OCI-LY1 (cell line): ENCODE results near the gene OSCAR.

Source experiments
- EZH2 ChIP-seq: fragments of 200-600 bp; sonication (generic), shearing (Covaris generic); IDR thresholded peaks from 2 replicates; pipeline ENCODE4 v1.8.0; 2017; ENCODE audit warnings: borderline replicate concordance, mixed run types, mild to moderate bottlenecking, antibody characterized with exemption, low read length, moderate library complexity, mixed read lengths
- TF ChIP-seq, protein P1 (sequence below): fragments of 200-600 bp; sonication (generic), shearing (Covaris generic); IDR thresholded peaks from 2 replicates; pipeline ENCODE4 v1.5.1; 2017; ENCODE audit warnings: mild to moderate bottlenecking, antibody characterized with exemption, low read length, moderate library complexity, mixed read lengths

DNA sequence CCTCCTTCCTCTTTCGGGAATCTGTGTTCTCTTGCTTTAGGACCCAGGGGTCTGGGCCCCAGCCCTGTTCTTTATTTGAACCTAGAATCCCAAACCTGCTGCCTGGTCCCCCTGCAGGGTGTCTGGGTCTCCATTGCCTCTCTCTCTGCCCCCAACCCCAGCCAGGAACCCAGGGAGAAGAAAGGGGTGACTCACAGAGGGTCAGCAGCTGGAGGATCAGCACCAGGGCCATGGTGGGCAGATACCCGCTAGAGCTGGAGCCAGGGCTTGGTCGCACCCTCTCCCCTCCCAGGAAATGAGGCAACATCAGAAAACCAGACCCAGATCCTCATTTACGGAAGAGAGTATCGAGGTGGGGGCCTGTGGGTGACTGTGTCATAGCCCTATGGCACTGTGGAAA is at the start of gene OSCAR:
- TF ChIP-seq, protein P1, sequence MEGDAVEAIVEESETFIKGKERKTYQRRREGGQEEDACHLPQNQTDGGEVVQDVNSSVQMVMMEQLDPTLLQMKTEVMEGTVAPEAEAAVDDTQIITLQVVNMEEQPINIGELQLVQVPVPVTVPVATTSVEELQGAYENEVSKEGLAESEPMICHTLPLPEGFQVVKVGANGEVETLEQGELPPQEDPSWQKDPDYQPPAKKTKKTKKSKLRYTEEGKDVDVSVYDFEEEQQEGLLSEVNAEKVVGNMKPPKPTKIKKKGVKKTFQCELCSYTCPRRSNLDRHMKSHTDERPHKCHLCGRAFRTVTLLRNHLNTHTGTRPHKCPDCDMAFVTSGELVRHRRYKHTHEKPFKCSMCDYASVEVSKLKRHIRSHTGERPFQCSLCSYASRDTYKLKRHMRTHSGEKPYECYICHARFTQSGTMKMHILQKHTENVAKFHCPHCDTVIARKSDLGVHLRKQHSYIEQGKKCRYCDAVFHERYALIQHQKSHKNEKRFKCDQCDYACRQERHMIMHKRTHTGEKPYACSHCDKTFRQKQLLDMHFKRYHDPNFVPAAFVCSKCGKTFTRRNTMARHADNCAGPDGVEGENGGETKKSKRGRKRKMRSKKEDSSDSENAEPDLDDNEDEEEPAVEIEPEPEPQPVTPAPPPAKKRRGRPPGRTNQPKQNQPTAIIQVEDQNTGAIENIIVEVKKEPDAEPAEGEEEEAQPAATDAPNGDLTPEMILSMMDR, result no peak
- no peak for TF ChIP-seq EZH2
